NCI-H1694 treated with DMSO at 0.1 percent for 48 hours (cell line): ENCODE data around the gene BEND7.
"Not testable (repeated sequence)": the region's sequence is repeated elsewhere in the genome, so short reads cannot be mapped to it uniquely, and the experiment has no call there.

ENCODE experiments used
- DNase-seq: peaks from one replicate; lab custom pipeline; 2025; lab: John Stamatoyannopoulos, UW

The BEND7 gene, protein sequence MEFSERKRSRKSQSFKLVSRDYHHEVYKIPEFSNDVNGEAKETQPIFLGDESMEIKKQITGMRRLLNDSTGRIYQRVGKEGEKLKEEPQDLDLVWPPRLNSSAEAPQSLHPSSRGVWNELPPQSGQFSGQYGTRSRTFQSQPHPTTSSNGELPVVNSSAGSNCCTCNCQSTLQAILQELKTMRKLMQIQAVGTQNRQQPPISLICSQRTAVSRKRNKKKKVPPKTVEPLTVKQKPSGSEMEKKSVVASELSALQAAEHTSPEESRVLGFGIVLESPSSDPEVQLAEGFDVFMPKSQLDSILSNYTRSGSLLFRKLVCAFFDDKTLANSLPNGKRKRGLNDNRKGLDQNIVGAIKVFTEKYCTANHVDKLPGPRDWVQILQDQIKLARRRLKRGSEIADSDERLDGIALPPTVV

DNA sequence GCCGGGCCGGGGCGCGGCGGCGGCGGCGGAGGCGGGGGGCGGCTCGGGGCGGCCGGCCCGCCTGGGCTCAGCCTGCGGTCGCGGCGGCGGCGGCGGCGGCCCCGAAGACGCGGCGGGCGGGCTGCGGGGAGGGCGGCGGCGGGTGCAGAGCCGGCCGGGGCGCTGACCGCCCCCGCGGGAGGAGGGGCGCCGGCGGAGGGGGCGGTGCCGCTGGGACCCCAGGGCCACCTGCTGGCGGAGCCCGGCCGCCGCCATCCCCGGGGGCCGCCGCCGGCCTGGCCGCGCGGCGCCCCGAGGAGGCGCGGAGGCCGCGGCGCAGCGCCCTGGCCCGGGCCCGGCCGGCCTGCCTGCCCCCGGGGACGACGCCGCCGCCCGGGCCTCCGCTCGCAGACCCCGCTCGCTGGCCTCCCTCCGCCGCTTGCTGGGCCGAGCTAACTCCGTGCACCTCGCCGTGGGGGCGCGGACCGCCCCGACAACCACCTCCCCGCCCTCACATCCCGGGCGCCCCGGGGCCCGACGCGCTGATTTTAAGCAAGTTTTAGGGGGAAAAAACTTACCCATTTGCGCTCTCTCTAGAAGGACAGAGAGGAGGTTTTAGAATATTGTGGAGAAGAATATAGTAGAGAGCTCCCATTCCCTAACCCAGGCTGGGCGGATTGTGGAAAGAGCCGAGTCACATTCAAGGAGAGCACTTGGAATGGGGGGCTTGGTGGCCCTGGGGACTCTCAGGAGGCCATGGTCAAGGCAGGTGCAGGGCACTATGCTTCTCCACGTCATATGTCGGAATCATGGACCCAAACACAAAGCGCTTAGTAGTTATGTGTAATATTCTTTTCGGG is at the start of gene BEND7:
Gene BEND7 (minus strand): TSS at position 140 of the 839 bp plus-strand sequence. CDS start 481 bp downstream, outside the sequence.
- no peak for DNase-seq

- DNase-seq, result no peak
These were observed 45.1 kb upstream of the BEND7 start for GRCh38 chr10:13573960-13574359.

DNA sequence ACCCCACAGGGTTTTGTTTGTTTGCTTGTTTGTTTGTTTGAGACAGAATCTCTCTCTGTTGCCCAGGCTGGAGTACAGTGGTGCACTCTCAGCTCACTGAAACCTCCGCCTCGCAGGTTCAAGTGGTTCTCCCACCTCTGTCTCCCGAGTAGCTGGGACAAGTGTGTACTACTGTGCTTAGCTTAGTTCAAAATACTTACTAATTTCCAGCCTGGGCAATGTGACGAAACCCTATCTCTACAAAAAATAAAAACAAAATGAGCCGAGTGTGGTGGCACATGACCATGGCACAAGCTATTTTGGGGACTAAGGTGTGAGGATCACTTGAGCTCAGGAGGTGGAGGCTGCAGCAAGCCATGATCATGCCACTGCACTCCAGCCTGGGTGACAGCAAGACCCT is 42.7 kb upstream of the BEND7 start:
- DNase-seq, result no peak

GRCh38 chr10:13567030-13567429 is 38.2 kb upstream of the BEND7 start:
- DNase-seq, result no peak

- no peak for DNase-seq
These were observed 35.8 kb upstream of the BEND7 start for GRCh38 chr10:13564576-13564975.

GRCh38 chr10:13563481-13564445 is 34.9 kb upstream of the BEND7 start:
- no peak for DNase-seq

DNA sequence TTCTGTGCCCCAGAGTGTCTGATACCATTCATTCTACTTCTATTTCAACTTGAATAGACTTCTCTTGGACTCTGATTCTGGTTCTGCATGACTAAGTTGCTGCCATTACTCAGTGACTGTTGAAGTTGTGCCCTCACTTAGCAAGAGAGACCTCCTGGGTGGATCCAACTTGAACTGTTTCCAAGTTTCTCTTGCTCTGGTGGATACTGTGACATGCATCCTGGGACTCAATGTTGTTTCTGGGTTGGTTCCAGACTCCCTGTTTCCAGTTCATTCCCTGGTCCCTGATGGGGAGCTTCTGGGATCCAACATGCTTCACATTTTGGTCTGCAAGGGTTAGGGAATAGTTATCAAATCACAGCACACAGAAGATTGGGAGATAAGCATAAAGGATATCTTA is 31.8 kb upstream of the BEND7 start:
- DNase-seq, result no peak

DNA sequence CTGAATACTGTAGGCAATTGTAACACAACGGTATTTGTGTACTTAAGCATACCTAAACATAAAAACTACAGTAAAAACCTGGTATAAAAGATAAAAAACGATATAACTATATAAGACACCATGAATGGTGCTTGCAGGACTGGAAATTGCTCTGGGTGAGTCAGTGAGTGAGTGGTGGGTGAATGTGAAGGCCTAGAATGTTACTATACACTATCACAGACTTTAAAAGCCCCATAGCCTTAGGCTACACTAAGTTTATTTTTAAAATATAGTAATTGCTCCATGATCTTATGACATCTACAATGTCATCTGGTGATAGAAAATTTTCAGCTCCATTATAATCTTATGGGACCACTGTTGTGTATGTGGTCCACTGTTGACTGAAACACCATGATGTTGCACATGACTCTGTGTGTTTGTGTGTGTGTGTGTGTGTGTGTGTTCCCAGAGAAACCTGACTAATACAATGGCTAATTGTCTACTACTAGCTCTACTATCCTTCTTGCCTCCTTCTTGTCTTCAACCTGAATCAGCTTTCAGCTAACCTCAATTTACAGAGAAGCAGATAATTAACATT is 30.4 kb upstream of the BEND7 start:
- DNase-seq, result no peak

GRCh38 chr10:13555884-13556510 is 27.2 kb upstream of the BEND7 start:
- DNase-seq, result peak; percentile 50

GRCh38 chr10:13550802-13551201 is 22.0 kb upstream of the BEND7 start:
- DNase-seq, result no peak

GRCh38 chr10:13542533-13542932 is 13.7 kb upstream of the BEND7 start:
- DNase-seq, result no peak

DNA sequence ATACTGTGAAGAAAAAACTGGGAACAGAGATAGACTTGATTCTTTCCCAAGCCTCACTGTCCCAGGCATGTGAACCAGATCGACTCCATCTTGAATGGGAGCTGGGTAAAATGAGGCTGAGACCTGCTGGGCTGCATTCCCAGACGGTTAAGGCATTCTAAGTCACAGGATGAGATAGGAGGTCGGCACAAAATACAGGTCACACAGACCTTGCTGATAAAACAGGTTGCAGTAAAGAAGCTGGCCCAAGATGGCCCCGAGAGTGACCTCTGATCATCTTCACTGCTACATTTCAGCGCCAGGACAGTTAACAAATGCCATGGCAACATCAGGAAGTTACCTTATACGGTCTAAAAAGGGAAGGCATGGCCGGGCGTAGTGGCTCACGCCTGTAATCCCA is 9.2 kb upstream of the BEND7 start:
- DNase-seq, result not testable (repeated sequence)

GRCh38 chr10:13536674-13537366 is 8.0 kb upstream of the BEND7 start:
- peak; percentile 57 for DNase-seq

DNA sequence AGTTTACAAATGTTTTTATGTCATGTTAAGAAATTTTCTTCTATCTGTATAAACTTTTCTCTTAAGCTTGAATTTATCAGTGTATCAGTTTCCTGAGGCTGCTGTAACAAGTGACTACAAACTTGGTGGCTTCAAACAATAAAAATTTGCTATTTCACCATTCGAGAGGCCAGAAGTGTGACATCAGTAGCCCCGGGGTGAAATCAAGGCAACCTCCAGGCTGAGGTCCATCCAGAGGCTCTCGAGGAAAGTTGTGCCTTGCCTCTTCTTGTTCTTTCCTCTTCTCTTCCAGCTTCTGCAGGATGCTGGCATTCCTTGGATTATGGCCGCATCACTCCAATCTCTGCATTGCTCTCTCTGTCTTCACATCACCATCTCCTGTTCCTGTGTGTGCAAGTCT is 6.5 kb upstream of the BEND7 start:
- DNase-seq, result no peak

- no peak for DNase-seq
These were observed 830 bp upstream of the BEND7 start for GRCh38 chr10:13529714-13529973.

DNA sequence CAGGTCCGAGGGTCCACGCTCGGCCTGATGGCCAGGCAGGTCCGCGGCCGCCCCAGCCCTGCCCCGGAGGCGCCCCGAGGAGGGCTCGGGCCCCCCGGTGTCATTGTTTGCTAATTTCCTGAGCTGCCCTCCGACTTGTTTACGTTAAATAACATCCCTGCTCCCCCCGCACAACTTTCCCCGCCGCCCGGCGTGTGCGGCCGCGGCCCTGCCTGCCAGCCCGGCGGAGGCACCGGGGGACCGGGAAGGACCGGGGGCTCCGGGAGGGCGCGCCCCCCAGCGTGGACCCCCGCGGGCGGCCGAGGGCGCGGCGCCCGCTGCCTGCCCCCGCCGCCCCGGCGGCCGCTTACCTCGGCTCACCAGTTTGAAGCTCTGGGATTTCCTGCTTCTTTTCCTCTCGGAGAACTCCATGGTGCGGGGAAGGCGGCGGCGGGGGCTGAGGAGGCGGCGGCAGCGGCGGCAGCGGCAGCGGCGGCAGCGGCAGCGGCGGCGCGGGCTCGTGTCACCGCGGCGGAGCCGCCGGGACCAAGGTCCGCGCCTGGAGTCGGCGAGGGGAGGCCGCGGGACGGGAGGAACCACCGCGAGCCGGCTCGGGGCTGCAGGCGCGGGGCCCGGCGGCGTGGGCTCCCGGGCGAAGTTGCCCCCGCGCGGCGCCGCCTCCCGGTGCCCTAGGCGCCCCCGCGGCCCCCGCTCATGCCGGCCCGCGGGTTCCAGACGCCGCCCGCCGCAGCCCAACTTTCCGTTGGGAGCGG is 515 bp downstream of the BEND7 start:
- no peak for DNase-seq

- no peak for DNase-seq
These were observed 1.0 kb downstream of the BEND7 start for GRCh38 chr10:13527864-13528122.

DNA sequence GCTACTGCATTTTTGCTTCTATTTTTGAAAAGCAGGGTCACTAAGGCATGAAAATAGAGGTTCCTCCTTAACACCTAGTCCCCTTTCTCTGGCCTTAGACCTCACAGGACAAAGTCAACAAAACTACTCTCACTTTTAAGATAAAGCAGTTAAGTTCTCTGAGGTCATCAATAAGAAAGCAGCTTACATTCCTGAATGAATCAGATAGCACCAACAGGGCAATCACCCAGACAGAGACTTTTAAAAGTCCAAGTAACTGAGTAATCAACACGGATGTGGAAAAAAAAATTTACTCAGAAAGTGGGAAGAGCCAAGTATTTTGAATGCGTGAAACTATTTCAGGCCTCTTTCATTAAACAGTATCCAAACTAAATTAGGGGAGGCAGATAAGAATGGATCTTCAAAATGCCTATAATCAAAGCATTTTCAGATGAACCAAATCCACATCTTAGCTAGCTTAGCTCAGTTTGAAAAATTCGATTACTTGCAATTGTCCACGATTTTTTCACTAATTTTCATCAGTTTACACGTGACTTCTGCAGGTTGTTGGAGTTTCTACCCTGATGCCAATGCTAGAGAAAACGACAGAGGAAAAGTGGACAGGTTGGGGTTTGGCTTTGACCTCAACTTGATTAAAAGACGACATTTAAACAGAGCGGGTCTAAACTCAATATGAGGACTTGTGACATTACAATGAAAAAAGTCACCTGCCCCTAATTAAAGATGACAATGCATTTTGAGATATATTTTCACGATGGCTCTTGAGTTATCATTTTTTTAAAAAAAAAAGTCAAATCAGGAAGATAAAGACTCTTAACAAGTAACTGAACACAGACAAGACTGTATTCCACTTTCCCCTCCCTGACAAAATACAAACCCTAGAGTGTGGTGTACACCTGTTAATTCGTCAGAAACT is 1.6 kb downstream of the BEND7 start:
- DNase-seq, result no peak

GRCh38 chr10:13525663-13526062 is 3.2 kb downstream of the BEND7 start:
- DNase-seq, result peak; percentile 5
